GM15510 (cell line): ENCODE results near the gene TBX3.

Experiments used
- POLR2A ChIP-seq: IDR thresholded peaks from 3 replicates; pipeline ENCODE4 v1.6.1; 2011; ENCODE audit warnings: borderline replicate concordance; ENCODE audit not compliant: insufficient read length; ENCODE audit errors: extremely low read depth

TBX3 gene

GRCh38 chr12:114700392-114701103, 16.6 kb upstream of the TBX3 start:
- TF ChIP-seq POLR2A: no peak

- TF ChIP-seq POLR2A: no peak
Observed at GRCh38 chr12:114698566-114699163, 14.7 kb upstream of the TBX3 start.

DNA sequence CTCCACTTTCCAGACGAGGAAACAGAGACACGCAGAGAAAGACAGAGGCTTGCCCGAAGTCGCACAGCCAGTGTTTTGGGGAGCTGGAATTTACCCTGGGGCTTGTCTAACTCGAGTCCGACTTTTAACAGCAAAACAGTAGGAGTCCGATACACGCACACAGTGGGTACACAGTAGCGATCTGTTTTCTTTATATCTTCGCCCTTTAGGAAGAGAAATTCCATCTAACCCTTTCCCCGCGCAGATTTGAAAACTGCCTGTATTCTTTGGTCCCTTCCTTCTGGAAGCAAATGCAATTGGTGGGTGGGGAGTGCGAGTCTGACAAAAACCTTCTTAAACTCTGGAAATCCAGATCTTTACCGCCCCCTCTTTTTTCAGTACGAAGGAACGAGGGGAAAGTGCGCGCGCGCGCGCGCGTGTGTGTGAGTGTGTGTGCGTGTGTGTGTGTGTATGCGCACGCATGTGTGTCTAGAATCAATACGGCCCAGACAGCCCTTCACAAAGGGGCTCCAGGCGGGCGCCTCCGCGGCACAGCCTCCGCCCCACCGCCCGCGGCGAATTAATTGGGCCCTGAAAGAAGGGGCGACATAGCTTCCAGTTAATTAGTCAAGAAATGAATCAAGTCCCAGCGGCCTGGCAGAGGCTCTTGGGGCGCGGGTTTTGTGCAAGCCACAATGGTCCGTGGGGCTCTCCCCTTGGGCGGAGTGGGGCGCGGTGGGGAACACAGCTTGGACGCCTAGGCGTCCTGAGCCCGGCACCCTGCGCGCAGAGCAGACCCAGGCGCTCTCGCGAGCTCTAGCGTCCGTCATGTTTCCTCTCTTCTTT, 14.0 kb upstream of the TBX3 start:
- no peak for TF ChIP-seq POLR2A

- no peak for TF ChIP-seq POLR2A
Observed at GRCh38 chr12:114697243-114697716, 13.3 kb upstream of the TBX3 start.

- TF ChIP-seq POLR2A: no peak
Observed at GRCh38 chr12:114696443-114697242, 12.7 kb upstream of the TBX3 start.

GRCh38 chr12:114695305-114695592, 11.3 kb upstream of the TBX3 start:
- TF ChIP-seq POLR2A: no peak

- no peak for TF ChIP-seq POLR2A
Observed at GRCh38 chr12:114694436-114695304, 10.7 kb upstream of the TBX3 start.

DNA sequence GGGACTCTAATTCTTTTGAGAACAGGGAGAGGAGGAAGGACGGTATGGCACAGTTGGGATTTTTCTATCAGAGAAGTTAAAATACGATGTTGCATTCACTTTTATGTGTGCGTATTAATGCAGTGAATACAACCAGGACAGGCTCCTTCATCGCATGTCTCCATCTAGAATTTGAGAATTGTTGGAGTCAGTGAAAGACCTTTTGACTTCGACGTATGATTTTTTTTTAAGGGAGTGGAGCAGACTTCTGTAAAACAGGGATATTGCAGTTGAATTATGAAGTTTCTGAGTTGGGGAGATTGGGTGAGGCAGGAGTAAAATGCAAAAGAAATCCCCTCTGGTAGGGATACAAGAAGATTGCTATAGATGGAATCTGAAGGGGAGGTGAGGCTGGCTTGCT, 9.6 kb upstream of the TBX3 start:
- no peak for TF ChIP-seq POLR2A

DNA sequence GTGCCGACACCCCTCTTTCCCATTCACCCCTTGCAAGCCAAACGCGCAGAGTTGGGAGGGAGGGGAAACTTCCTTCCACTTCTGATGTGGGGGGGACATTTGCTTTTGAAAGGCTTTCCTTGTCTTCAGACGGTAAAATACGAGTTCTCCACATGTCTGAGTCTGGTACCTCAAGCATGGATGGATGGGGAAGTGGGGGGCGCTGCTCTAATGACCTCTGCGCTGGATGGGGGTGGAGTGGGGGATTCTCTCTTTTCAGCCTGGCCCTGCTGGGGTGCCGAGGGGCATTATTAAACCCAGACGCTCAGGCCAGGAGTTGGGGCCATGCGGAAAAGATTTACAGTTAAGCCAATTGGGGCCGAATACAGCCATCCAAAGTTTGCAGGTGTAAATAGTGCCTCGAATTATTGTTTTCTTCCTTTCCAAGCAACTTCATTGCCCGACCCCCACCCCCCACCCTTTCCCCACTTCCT, 9.1 kb upstream of the TBX3 start:
- no peak for TF ChIP-seq POLR2A

GRCh38 chr12:114692186-114693058, 8.4 kb upstream of the TBX3 start:
- TF ChIP-seq POLR2A: no peak

GRCh38 chr12:114691763-114692185, 7.8 kb upstream of the TBX3 start:
- no peak for TF ChIP-seq POLR2A

- TF ChIP-seq POLR2A: no peak
Observed at GRCh38 chr12:114691196-114691595, 7.2 kb upstream of the TBX3 start.
